ELF-1 (cell line): ENCODE results near the gene GRIPAP1.

Source experiments
- DNase-seq: peaks from one replicate; pipeline ENCODE4 v3.0.0-alpha.2; 2016; ENCODE audit warnings: low read depth, low spot score

GRIPAP1 gene

GRCh38 chrX:49002091-49002935 lies at the start of gene GRIPAP1:
TSS of gene GRIPAP1 (minus strand) at chrX:49002264. CDS start at chrX:49002229, 35 bp downstream.
- peak; percentile 96 for DNase-seq

- no peak for DNase-seq
These were observed 41.9 kb upstream of the GRIPAP1 start for GRCh38 chrX:49043987-49044281.

- peak; percentile 100 for DNase-seq
These were observed 41.3 kb upstream of the GRIPAP1 start, which contains the start of gene TFE3 for GRCh38 chrX:49043220-49043986. TSS of gene TFE3 (minus strand) at chrX:49043357. CDS start at chrX:49043226, 131 bp downstream.

- no peak for DNase-seq
These were observed 40.6 kb upstream of the GRIPAP1 start for GRCh38 chrX:49042581-49043219.

GRCh38 chrX:49041744-49042580 lies 39.9 kb upstream of the GRIPAP1 start:
- DNase-seq: peak; percentile 71

GRCh38 chrX:49040376-49040955 lies 38.4 kb upstream of the GRIPAP1 start:
- DNase-seq: no peak

- peak; percentile 100 for DNase-seq
These were observed 37.7 kb upstream of the GRIPAP1 start for GRCh38 chrX:49039598-49040375.

- no peak for DNase-seq
These were observed 35.9 kb upstream of the GRIPAP1 start for GRCh38 chrX:49037883-49038475.

GRCh38 chrX:49030283-49030682 lies 28.2 kb upstream of the GRIPAP1 start:
- DNase-seq: no peak

- DNase-seq: peak; percentile 81
These were observed 27.8 kb upstream of the GRIPAP1 start for GRCh38 chrX:49029876-49030275.

- DNase-seq: no peak
These were observed 17.7 kb upstream of the GRIPAP1 start for GRCh38 chrX:49019599-49020249.

- DNase-seq: no peak
These were observed 17.0 kb upstream of the GRIPAP1 start for GRCh38 chrX:49019050-49019449.

- no peak for DNase-seq
These were observed 1.6 kb upstream of the GRIPAP1 start for GRCh38 chrX:49003696-49004095.

GRCh38 chrX:49001521-49002090 lies 458 bp downstream of the GRIPAP1 start:
- no peak for DNase-seq

GRCh38 chrX:49000636-49001035 lies 1.4 kb downstream of the GRIPAP1 start:
- DNase-seq: no peak

- no peak for DNase-seq
These were observed 3.0 kb downstream of the GRIPAP1 start for GRCh38 chrX:48999030-48999429.

- no peak for DNase-seq
These were observed 3.7 kb downstream of the GRIPAP1 start for GRCh38 chrX:48998391-48998790.

- DNase-seq: no peak
These were observed 4.2 kb downstream of the GRIPAP1 start for GRCh38 chrX:48997865-48998264.

GRCh38 chrX:48997455-48997854 lies 4.6 kb downstream of the GRIPAP1 start:
- no peak for DNase-seq
